Cardiac muscle cell (in vitro differentiated cells and primary cell): ENCODE measurements around the gene NRIP2. TPM values are rescaled to one million over a fixed set of nuclear protein-coding genes. Genes with fewer than 3 reads are reported as not detected.
A peak's percentile ranks its signal among the peaks of the same experiment; 100 is the strongest.

ENCODE experiments used
- DNase-seq, 2 donors: peaks; one replicate each; pipeline versions ENCODE4 v3.0.0 to v3.0.0-alpha.2; 2010 to 2017; ENCODE audit warnings: low read depth in 1 of 2, low spot score in 1 of 2
- H3K27ac ChIP-seq: fragments of 200-600 bp; sonication (generic); 2 replicates; pipeline ENCODE4 v1.5.1; 2016
- H3K27me3 ChIP-seq: fragments of 200-600 bp; sonication (generic); 2 replicates; pipeline ENCODE4 v1.6.0; 2016; ENCODE audit warnings: control low read depth
- H3K36me3 ChIP-seq: fragments of 200-600 bp; sonication (generic); 2 replicates; pipeline ENCODE4 v1.5.1; 2016; ENCODE audit warnings: control low read depth
- H3K4me1 ChIP-seq: fragments of 200-600 bp; sonication (generic); 2 replicates; pipeline ENCODE4 v1.8.1; 2017; ENCODE audit warnings: low read depth, mild to moderate bottlenecking, mixed run types
- H3K4me3 ChIP-seq: fragments of 200-600 bp; sonication (generic); 2 replicates; pipeline ENCODE4 v1.5.1; 2016; ENCODE audit warnings: mild to moderate bottlenecking
- H3K9me3 ChIP-seq: fragments of 200-600 bp; sonication (generic); 2 replicates; pipeline ENCODE4 v1.5.1; 2017; ENCODE audit warnings: low read depth, mild to moderate bottlenecking, control low read depth
- CTCF ChIP-seq: IDR thresholded peaks from 2 replicates; pipeline ENCODE4 v1.5.1; 2012; ENCODE audit warnings: low read depth, mild to moderate bottlenecking, low read length
- polyA plus RNA-seq: library from polyadenylated mRNA; unstranded; fragments of >200 nt; fragmentation: Nextera tagmentation; extraction: Ambion mirVana; gene quantifications from 2 replicates; pipeline ENCODE4 v1.2.1, GENCODE V29; 2016
- total RNA-seq: library from RNA; depleted of rRNA; stranded (reverse); fragments of >200 nt; gene quantifications from 2 replicates; pipeline ENCODE4 v1.2.3, GENCODE V29; 2016

The NRIP2 gene
- total and polyA plus RNA-seq, 2 experiments from 2014 or later, result 1.4 TPM; not detected in 1

- Histone ChIP-seq H3K36me3 (peaks cover 42% of the 10 kb centered on the region), H3K27ac (peak overlapping the region; percentile 84)
Observed at GRCh38 chr12:2804393-2805142, 30.3 kb downstream of the NRIP2 start.

GRCh38 chr12:2803635-2804392 lies 31.0 kb downstream of the NRIP2 start:
- Histone ChIP-seq H3K27ac (peak overlapping the region; percentile 84), H3K4me1 (no peaks in the 10 kb centered on the region), H3K36me3 (peaks cover 50% of the 10 kb centered on the region), H3K27me3 (no peaks in the 10 kb centered on the region), H3K4me3 (no peak overlapping the region), H3K9me3 (no peaks in the 10 kb centered on the region)
- DNase-seq, result no peak
- no peak for TF ChIP-seq CTCF

More at GRCh38 chr12:2804393-2805142, 30.3 kb downstream of the NRIP2 start:
- TF ChIP-seq CTCF, result no peak
- Histone ChIP-seq H3K9me3 (no peaks in the 10 kb centered on the region), H3K27me3 (no peaks in the 10 kb centered on the region), H3K4me1 (no peaks in the 10 kb centered on the region), H3K4me3 (no peak overlapping the region)
- peak; percentile 79 to 91 for DNase-seq

- TF ChIP-seq CTCF, result no peak
- Histone ChIP-seq H3K9me3 (no peaks in the 10 kb centered on the region), H3K27ac (no peak overlapping the region), H3K4me3 (no peak overlapping the region), H3K27me3 (no peaks in the 10 kb centered on the region), H3K36me3 (peaks cover 62% of the 10 kb centered on the region), H3K4me1 (peaks cover 5% of the 10 kb centered on the region)
- no peak for DNase-seq
Observed at GRCh38 chr12:2801044-2801783, 33.6 kb downstream of the NRIP2 start.

GRCh38 chr12:2800046-2800570 lies 34.7 kb downstream of the NRIP2 start:
- no peak for TF ChIP-seq CTCF
- H3K9me3 ChIP-seq, result no peaks in the 10 kb centered on the region
- no peak for DNase-seq
- no peak overlapping the region for H3K4me3 ChIP-seq
- peaks cover 62% of the 10 kb centered on the region for H3K36me3 ChIP-seq
- H3K27me3 ChIP-seq, result no peaks in the 10 kb centered on the region
- peaks cover 8% of the 10 kb centered on the region for H3K4me1 ChIP-seq
- no peak overlapping the region for H3K27ac ChIP-seq

GRCh38 chr12:2797721-2798418 lies 37.0 kb downstream of the NRIP2 start:
- Histone ChIP-seq H3K27me3 (no peaks in the 10 kb centered on the region), H3K36me3 (peaks cover 53% of the 10 kb centered on the region), H3K27ac (no peak overlapping the region), H3K4me1 (peaks cover 8% of the 10 kb centered on the region), H3K9me3 (no peaks in the 10 kb centered on the region), H3K4me3 (no peak overlapping the region)
- DNase-seq, result peak in 1 of 2 donors; percentile 69
- peak; percentile 31 for TF ChIP-seq CTCF
